ENCODE data around the gene KSR2. TPM values are rescaled to one million over a fixed set of nuclear protein-coding genes. Genes with fewer than 3 reads are reported as not detected.

Gene KSR2
- total and polyA plus RNA-seq, 2 donors = 0.02 to 0.09 TPM

- no peaks in the 10 kb centered on the region for H3K27me3 ChIP-seq (ENCODE audit: control insufficient read depth in 2 of 2, insufficient read depth in 1 of 2, low read length in 1 of 2)
- H3K9me3 ChIP-seq (ENCODE audit: control insufficient read depth in 2 of 2, insufficient read depth in 1 of 2, low read length in 1 of 2) = no peaks in the 10 kb centered on the region
- no peaks in the 10 kb centered on the region for H3K36me3 ChIP-seq (ENCODE audit: control insufficient read depth in 2 of 2, insufficient read depth in 2 of 2, low read length in 1 of 2)
- DNase-seq (ENCODE audit: low read depth in 6 of 9, low spot score in 9 of 9) = no peak
- no peaks in the 10 kb centered on the region for H3K4me1 ChIP-seq (ENCODE audit: control insufficient read depth in 2 of 2, insufficient read depth in 2 of 2, low read length in 2 of 2)
- no peak overlapping the region for H3K4me3 ChIP-seq (ENCODE audit: low read length in 2 of 2)
- no peak overlapping the region for H3K27ac ChIP-seq (ENCODE audit: low read depth in 1 of 2, low read length in 1 of 2)
Measured at GRCh38 chr12:117679776-117680175, 289.0 kb downstream of the KSR2 start.

- Histone ChIP-seq H3K27ac (ENCODE audit: low read depth in 1 of 2, low read length in 1 of 2) (no peak overlapping the region), H3K36me3 (ENCODE audit: control insufficient read depth in 2 of 2, insufficient read depth in 2 of 2, low read length in 1 of 2) (no peaks in the 10 kb centered on the region), H3K9me3 (ENCODE audit: control insufficient read depth in 2 of 2, insufficient read depth in 1 of 2, low read length in 1 of 2) (no peaks in the 10 kb centered on the region), H3K27me3 (ENCODE audit: control insufficient read depth in 2 of 2, insufficient read depth in 1 of 2, low read length in 1 of 2) (no peaks in the 10 kb centered on the region), H3K4me3 (ENCODE audit: low read length in 2 of 2) (no peak overlapping the region), H3K4me1 (ENCODE audit: control insufficient read depth in 2 of 2, insufficient read depth in 2 of 2, low read length in 2 of 2) (no peaks in the 10 kb centered on the region)
- DNase-seq (ENCODE audit: low read depth in 6 of 9, low spot score in 9 of 9) = no peak
- 86% methylated on average over 1 of the region's 1 CpG for WGBS
Measured at GRCh38 chr12:117674763-117675162, 294.0 kb downstream of the KSR2 start.

DNA sequence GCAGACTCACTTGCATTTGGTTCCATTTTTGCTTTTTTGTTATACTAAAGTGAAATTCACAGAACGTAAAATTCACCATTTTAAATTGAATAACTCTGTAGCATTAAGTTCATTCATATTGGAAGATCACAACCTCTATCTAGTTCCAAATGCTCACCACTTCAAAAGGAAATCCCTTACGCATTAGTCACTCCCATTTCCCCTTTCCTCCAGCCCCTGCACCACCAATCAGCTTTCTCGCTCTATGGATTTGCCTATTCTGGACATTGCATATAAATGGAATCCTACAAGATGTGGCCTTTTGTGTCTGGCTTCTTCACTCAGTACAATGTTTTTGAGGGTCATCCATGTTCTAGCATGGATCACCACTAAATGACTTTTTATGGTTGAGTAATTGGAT lies 294.5 kb downstream of the KSR2 start:
- Histone ChIP-seq H3K27me3 (ENCODE audit: control insufficient read depth in 2 of 2, insufficient read depth in 1 of 2, low read length in 1 of 2) (no peaks in the 10 kb centered on the region), H3K4me3 (ENCODE audit: low read length in 2 of 2) (no peak overlapping the region), H3K36me3 (ENCODE audit: control insufficient read depth in 2 of 2, insufficient read depth in 2 of 2, low read length in 1 of 2) (no peaks in the 10 kb centered on the region), H3K27ac (ENCODE audit: low read depth in 1 of 2, low read length in 1 of 2) (no peak overlapping the region), H3K4me1 (ENCODE audit: control insufficient read depth in 2 of 2, insufficient read depth in 2 of 2, low read length in 2 of 2) (no peaks in the 10 kb centered on the region), H3K9me3 (ENCODE audit: control insufficient read depth in 2 of 2, insufficient read depth in 1 of 2, low read length in 1 of 2) (no peaks in the 10 kb centered on the region)
- no peak for DNase-seq (ENCODE audit: low read depth in 6 of 9, low spot score in 9 of 9)
- WGBS = 77% methylated on average over 3 of the region's 3 CpGs

GRCh38 chr12:117671734-117672133 lies 297.1 kb downstream of the KSR2 start:
- H3K9me3 ChIP-seq (ENCODE audit: control insufficient read depth in 2 of 2, insufficient read depth in 1 of 2, low read length in 1 of 2) = no peaks in the 10 kb centered on the region
- no peaks in the 10 kb centered on the region for H3K4me1 ChIP-seq (ENCODE audit: control insufficient read depth in 2 of 2, insufficient read depth in 2 of 2, low read length in 2 of 2)
- DNase-seq (ENCODE audit: low read depth in 6 of 9, low spot score in 9 of 9) = no peak
- H3K4me3 ChIP-seq (ENCODE audit: low read length in 2 of 2) = no peak overlapping the region
- H3K36me3 ChIP-seq (ENCODE audit: control insufficient read depth in 2 of 2, insufficient read depth in 2 of 2, low read length in 1 of 2) = no peaks in the 10 kb centered on the region
- H3K27me3 ChIP-seq (ENCODE audit: control insufficient read depth in 2 of 2, insufficient read depth in 1 of 2, low read length in 1 of 2) = no peaks in the 10 kb centered on the region
- no peak overlapping the region for H3K27ac ChIP-seq (ENCODE audit: low read depth in 1 of 2, low read length in 1 of 2)
- 35% methylated on average over 8 of the region's 8 CpGs for WGBS

- no peaks in the 10 kb centered on the region for H3K9me3 ChIP-seq (ENCODE audit: control insufficient read depth in 2 of 2, insufficient read depth in 1 of 2, low read length in 1 of 2)
- no peaks in the 10 kb centered on the region for H3K4me1 ChIP-seq (ENCODE audit: control insufficient read depth in 2 of 2, insufficient read depth in 2 of 2, low read length in 2 of 2)
- DNase-seq (ENCODE audit: low read depth in 6 of 9, low spot score in 9 of 9) = no peak
- no peak overlapping the region for H3K4me3 ChIP-seq (ENCODE audit: low read length in 2 of 2)
- H3K27me3 ChIP-seq (ENCODE audit: control insufficient read depth in 2 of 2, insufficient read depth in 1 of 2, low read length in 1 of 2) = no peaks in the 10 kb centered on the region
- no peak overlapping the region for H3K27ac ChIP-seq (ENCODE audit: low read depth in 1 of 2, low read length in 1 of 2)
- H3K36me3 ChIP-seq (ENCODE audit: control insufficient read depth in 2 of 2, insufficient read depth in 2 of 2, low read length in 1 of 2) = no peaks in the 10 kb centered on the region
- WGBS = 87% methylated on average over 5 of the region's 5 CpGs
Measured at GRCh38 chr12:117664169-117664568, 304.6 kb downstream of the KSR2 start.

DNA sequence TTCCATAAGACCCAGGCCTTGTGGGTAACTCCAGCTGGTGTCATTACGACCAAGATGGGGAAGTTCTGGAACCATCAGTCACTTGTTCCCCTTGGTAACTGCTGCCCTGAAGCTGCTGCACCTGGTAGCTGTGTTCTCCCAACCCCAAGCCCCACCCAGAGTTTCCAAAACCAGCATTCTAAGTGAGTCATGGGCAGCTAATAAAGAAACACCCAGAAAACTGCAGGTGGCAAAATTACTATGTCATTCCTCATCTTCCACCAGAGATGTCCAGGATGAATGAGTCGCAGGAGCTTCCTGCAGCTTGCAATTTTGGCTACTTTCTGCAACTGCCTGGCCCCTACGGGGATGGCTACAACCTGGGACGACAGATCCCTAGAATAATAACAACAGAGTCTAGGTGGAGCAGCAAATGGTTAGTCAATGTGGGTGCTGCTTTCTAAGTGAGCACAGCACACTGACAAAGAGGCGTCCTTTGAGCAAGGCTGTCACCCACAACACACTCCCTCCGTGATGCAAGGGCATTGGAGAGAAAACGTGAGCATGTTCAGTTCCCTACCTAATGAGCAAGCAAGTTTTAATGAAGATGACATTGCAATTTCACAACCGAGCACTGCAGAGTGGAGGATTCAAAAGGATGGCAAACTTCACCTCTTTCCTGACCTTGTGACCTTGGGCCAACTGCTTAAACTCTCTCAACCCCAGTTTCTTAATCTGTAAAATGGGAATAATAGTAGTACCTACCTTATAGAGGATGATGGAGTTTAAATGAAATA lies 306.0 kb downstream of the KSR2 start:
- WGBS = 74% methylated on average over 8 of the region's 8 CpGs
- H3K4me1 ChIP-seq (ENCODE audit: control insufficient read depth in 2 of 2, insufficient read depth in 2 of 2, low read length in 2 of 2) = no peaks in the 10 kb centered on the region
- DNase-seq (ENCODE audit: low read depth in 6 of 9, low spot score in 9 of 9) = no peak
- no peaks in the 10 kb centered on the region for H3K9me3 ChIP-seq (ENCODE audit: control insufficient read depth in 2 of 2, insufficient read depth in 1 of 2, low read length in 1 of 2)
- no peak overlapping the region for H3K27ac ChIP-seq (ENCODE audit: low read depth in 1 of 2, low read length in 1 of 2)
- H3K27me3 ChIP-seq (ENCODE audit: control insufficient read depth in 2 of 2, insufficient read depth in 1 of 2, low read length in 1 of 2) = no peaks in the 10 kb centered on the region
- H3K36me3 ChIP-seq (ENCODE audit: control insufficient read depth in 2 of 2, insufficient read depth in 2 of 2, low read length in 1 of 2) = no peaks in the 10 kb centered on the region
- H3K4me3 ChIP-seq (ENCODE audit: low read length in 2 of 2) = no peak overlapping the region

- 59% methylated on average over 6 of the region's 6 CpGs for WGBS
- DNase-seq (ENCODE audit: low read depth in 6 of 9, low spot score in 9 of 9) = no peak
- no peaks in the 10 kb centered on the region for H3K9me3 ChIP-seq (ENCODE audit: control insufficient read depth in 2 of 2, insufficient read depth in 1 of 2, low read length in 1 of 2)
- H3K36me3 ChIP-seq (ENCODE audit: control insufficient read depth in 2 of 2, insufficient read depth in 2 of 2, low read length in 1 of 2) = no peaks in the 10 kb centered on the region
- no peak overlapping the region for H3K27ac ChIP-seq (ENCODE audit: low read depth in 1 of 2, low read length in 1 of 2)
- H3K4me1 ChIP-seq (ENCODE audit: control insufficient read depth in 2 of 2, insufficient read depth in 2 of 2, low read length in 2 of 2) = no peaks in the 10 kb centered on the region
- H3K27me3 ChIP-seq (ENCODE audit: control insufficient read depth in 2 of 2, insufficient read depth in 1 of 2, low read length in 1 of 2) = no peaks in the 10 kb centered on the region
- no peak overlapping the region for H3K4me3 ChIP-seq (ENCODE audit: low read length in 2 of 2)
Measured at GRCh38 chr12:117662220-117662619, 306.6 kb downstream of the KSR2 start.

DNA sequence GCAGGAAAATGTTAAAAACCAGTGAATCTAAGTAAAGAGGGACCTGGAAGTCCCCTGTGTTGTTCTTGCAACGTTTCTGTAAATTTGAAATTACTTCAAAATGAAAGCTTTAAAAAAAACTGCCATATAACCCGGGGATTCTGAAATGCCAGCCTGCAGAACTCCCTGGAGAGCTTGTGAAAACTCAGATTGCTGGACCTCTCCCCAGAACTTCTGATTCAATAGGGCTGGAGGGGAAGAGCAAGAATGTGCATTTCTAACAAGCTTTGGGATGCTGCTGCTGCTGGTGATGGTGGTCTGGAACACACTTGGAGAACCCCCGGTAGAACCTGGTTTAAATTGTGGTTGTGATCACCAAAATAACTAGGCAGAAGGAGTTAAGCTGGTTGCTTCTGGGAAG lies 307.3 kb downstream of the KSR2 start:
- no peak for DNase-seq (ENCODE audit: low read depth in 6 of 9, low spot score in 9 of 9)
- Histone ChIP-seq H3K27ac (ENCODE audit: low read depth in 1 of 2, low read length in 1 of 2) (no peak overlapping the region), H3K36me3 (ENCODE audit: control insufficient read depth in 2 of 2, insufficient read depth in 2 of 2, low read length in 1 of 2) (no peaks in the 10 kb centered on the region), H3K4me3 (ENCODE audit: low read length in 2 of 2) (no peak overlapping the region), H3K9me3 (ENCODE audit: control insufficient read depth in 2 of 2, insufficient read depth in 1 of 2, low read length in 1 of 2) (no peaks in the 10 kb centered on the region), H3K4me1 (ENCODE audit: control insufficient read depth in 2 of 2, insufficient read depth in 2 of 2, low read length in 2 of 2) (no peaks in the 10 kb centered on the region), H3K27me3 (ENCODE audit: control insufficient read depth in 2 of 2, insufficient read depth in 1 of 2, low read length in 1 of 2) (no peaks in the 10 kb centered on the region)
- 74% methylated on average over 3 of the region's 3 CpGs for WGBS

- Histone ChIP-seq H3K9me3 (ENCODE audit: control insufficient read depth in 2 of 2, insufficient read depth in 1 of 2, low read length in 1 of 2) (no peaks in the 10 kb centered on the region), H3K27ac (ENCODE audit: low read depth in 1 of 2, low read length in 1 of 2) (no peak overlapping the region), H3K36me3 (ENCODE audit: control insufficient read depth in 2 of 2, insufficient read depth in 2 of 2, low read length in 1 of 2) (no peaks in the 10 kb centered on the region), H3K27me3 (ENCODE audit: control insufficient read depth in 2 of 2, insufficient read depth in 1 of 2, low read length in 1 of 2) (no peaks in the 10 kb centered on the region), H3K4me3 (ENCODE audit: low read length in 2 of 2) (no peak overlapping the region), H3K4me1 (ENCODE audit: control insufficient read depth in 2 of 2, insufficient read depth in 2 of 2, low read length in 2 of 2) (no peaks in the 10 kb centered on the region)
- 77% methylated on average over 3 of the region's 3 CpGs for WGBS
- DNase-seq (ENCODE audit: low read depth in 6 of 9, low spot score in 9 of 9) = no peak
Measured at GRCh38 chr12:117660896-117661295, 307.9 kb downstream of the KSR2 start.
